Ovary (tissue), 9 donors: ENCODE data around the gene BIN2. TPM values are rescaled to one million over a fixed set of nuclear protein-coding genes. Genes with fewer than 3 reads are reported as not detected.
A peak's percentile ranks its signal among the peaks of the same experiment; 100 is the strongest.

Experiments
- DNase-seq, 5 donors: peaks; one replicate each; pipeline ENCODE4 v3.0.0-alpha.2; 2019 to 2020
- H3K27ac ChIP-seq, 2 donors: fragments of 200-600 bp; one replicate each; pipeline versions ENCODE4 v1.5.1 to v1.8.0; 2019 to 2022
- H3K27me3 ChIP-seq: fragments of 200-600 bp; one replicate; pipeline ENCODE4 v1.8.0; 2022
- H3K36me3 ChIP-seq: fragments of 200-600 bp; sonication (generic); one replicate; pipeline ENCODE4 v1.5.1; 2019
- H3K4me1 ChIP-seq: one replicate; pipeline ENCODE4 v1.8.1; 2013; ENCODE audit warnings: mild to moderate bottlenecking, moderate library complexity; ENCODE audit not compliant: insufficient read depth
- H3K4me3 ChIP-seq: fragments of 200-600 bp; sonication (generic); one replicate; pipeline ENCODE4 v1.5.1; 2017
- H3K9me3 ChIP-seq, 2 donors: fragments of 200-600 bp in 1 of 2; sonication (generic) in 1 of 2; one replicate each; pipeline versions ENCODE4 v1.5.1 to v1.8.1; 2013 to 2019; ENCODE audit warnings: mild to moderate bottlenecking in 1 of 2, moderate library complexity in 1 of 2
- EP300 ChIP-seq: sonication (generic); formaldehyde crosslinking; IDR thresholded peaks from one replicate; pipeline ENCODE4 v1.6.1; 2017; ENCODE audit warnings: antibody characterized with exemption
- POLR2A ChIP-seq: fragments of 450-650 bp; IDR thresholded peaks from one replicate; pipeline ENCODE4 v1.6.1; 2017; ENCODE audit warnings: antibody characterized with exemption, mild to moderate bottlenecking, moderate library complexity
- WGBS, 3 donors: extraction: QIAGEN DNeasy Blood & Tissue Kit in 1 of 3; methylation state at CpG; one replicate each; pipeline versions ENCODE4 v1.1.5 to v1.1.7; 2013 to 2017; 5-methylcytosine and 5-hydroxymethylcytosine counted together
- intact Hi-C, 4 donors: fragments of 100-400 bp; cut with DNase I; formaldehyde crosslinking; loops; one replicate each; pipeline versions ENCODE4 v1.11.0 to v1.15.1; 2022 to 2023
- polyA plus RNA-seq, 2 donors: library from polyadenylated mRNA; stranded (reverse); fragments of 200-250 nt in 1 of 2; fragments of 350-450 nt in 1 of 2; fragmentation: Illumina TruSeq in 1 of 2; extraction: RNeasy Lipid Tissue Mini Kit (QIAGEN cat#74804) in 1 of 2; gene quantifications; one replicate each; pipeline ENCODE4 v1.2.3, GENCODE V29; 2013 to 2014
- total RNA-seq, 7 donors: library from RNA; depleted of rRNA in 2 of 7; stranded (reverse); fragments of >200 nt in 2 of 7; fragmentation: NEBNext Ultra II Directional in 3 of 7; extraction: Animal tissue kit (Norgen Biotek cat#: 25700) in 3 of 7; gene quantifications; one replicate each; pipeline versions ENCODE4 v1.1.0 to v1.2.4, GENCODE V29; 2016 to 2023
- TF ChIP-seq, protein P1 (sequence below), 3 donors: fragments of 450-650 bp in 2 of 3; fragments of 200-600 bp in 1 of 3; IDR thresholded peaks; one replicate each; pipeline versions ENCODE4 v1.5.1 to v1.8.0; 2016 to 2022; ENCODE audit warnings: antibody characterized with exemption in 3 of 3, mild to moderate bottlenecking in 1 of 3
- donor health status: DM: no; HTN: no; CAD: no; lungs with moderate emphysema.
- donor health status: DM: no; HTN: no; CAD: no.
- donor health status: Bipolar disorder and iron deficiency.
- donor health status: DM: yes; HTN: yes; CAD: no.
- donor health status: DM: no; HTN: no; CAD: no.
- donor health status: DM: yes; HTN: yes; CAD: no.

Gene BIN2
- total and polyA plus RNA-seq, 9 donors: 1.1 to 7.6 (median 1.5) TPM

DNA sequence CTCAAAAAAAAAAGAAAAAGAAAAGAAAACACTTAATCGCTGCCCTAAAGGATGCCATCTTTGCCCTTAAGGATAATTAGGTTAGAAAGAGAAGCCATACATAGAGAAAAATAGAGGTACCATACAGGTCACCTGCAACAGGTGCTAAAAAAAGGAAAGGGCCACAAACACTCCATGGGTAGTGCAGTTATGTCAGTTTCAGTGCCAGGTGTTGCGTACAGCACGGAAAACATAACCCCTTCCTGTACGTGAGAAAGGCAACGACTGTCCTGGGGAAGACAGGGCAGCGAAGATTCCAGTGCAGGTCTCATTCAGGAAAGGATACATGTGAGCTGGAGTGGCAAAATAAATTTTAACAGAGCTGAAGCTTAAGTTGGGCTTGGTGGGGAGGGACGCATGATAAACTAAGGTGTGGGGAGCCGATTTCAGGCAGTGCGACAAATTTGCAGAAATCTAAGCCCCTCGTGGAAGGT is 85.9 kb downstream of the BIN2 start:
- Histone ChIP-seq H3K27ac (no peak overlapping the region), H3K27me3 (no peaks in the 10 kb centered on the region), H3K4me1 (peaks cover 4% of the 10 kb centered on the region), H3K4me3 (peak overlapping the region; percentile 88), H3K9me3 (no peaks in the 10 kb centered on the region), H3K36me3 (no peaks in the 10 kb centered on the region)
- DNase-seq: peak in 1 of 5 donors; percentile 28
- TF ChIP-seq EP300 (no peak), POLR2A (no peak)
- TF ChIP-seq, protein P1, sequence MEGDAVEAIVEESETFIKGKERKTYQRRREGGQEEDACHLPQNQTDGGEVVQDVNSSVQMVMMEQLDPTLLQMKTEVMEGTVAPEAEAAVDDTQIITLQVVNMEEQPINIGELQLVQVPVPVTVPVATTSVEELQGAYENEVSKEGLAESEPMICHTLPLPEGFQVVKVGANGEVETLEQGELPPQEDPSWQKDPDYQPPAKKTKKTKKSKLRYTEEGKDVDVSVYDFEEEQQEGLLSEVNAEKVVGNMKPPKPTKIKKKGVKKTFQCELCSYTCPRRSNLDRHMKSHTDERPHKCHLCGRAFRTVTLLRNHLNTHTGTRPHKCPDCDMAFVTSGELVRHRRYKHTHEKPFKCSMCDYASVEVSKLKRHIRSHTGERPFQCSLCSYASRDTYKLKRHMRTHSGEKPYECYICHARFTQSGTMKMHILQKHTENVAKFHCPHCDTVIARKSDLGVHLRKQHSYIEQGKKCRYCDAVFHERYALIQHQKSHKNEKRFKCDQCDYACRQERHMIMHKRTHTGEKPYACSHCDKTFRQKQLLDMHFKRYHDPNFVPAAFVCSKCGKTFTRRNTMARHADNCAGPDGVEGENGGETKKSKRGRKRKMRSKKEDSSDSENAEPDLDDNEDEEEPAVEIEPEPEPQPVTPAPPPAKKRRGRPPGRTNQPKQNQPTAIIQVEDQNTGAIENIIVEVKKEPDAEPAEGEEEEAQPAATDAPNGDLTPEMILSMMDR (IDR thresholded peaks at IDR 0.05): no peak
- WGBS, 3 donors: 5 to 7% (median 6%) methylated on average over 10 of the region's 10 CpGs
- intact Hi-C loops: loop anchor here in 1 of 4 donors (5.0 kb wide), 1 partner anchor 66 kb away; the partner anchor contains the start of gene TFCP2

- Histone ChIP-seq H3K36me3 (no peaks in the 10 kb centered on the region), H3K9me3 (no peaks in the 10 kb centered on the region), H3K4me1 (peaks cover 1% of the 10 kb centered on the region), H3K27me3 (no peaks in the 10 kb centered on the region), H3K4me3 (no peak overlapping the region), H3K27ac (no peak overlapping the region)
- DNase-seq: no peak
- 37 to 61% (median 44%) methylated on average over 5 of the region's 5 CpGs for WGBS, 3 donors
- intact Hi-C loops: no loop called here
- no peak for TF ChIP-seq POLR2A
- TF ChIP-seq, protein P1 (IDR thresholded peaks at IDR 0.05): no peak
- no peak for TF ChIP-seq EP300
Observed at GRCh38 chr12:51234530-51234929, 89.4 kb downstream of the BIN2 start.

DNA sequence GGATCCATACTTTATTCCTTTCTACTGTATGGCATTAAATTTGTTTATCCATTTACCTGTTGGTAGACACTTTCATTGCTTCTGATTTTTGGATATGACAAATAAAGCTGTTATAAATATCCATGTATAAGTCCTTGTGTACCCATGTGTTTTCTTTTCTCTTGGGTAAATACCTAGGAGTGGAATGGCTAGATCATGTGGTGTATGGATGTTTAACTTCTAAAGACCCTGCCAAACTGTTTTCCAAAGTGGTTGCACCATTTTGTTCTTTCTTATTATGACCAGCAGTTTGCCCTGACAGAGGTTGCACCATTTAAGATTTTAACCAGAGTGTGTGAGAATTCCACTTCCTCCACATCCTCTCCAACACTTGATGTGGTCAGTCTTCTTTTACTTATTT is 91.3 kb downstream of the BIN2 start:
- H3K4me3 ChIP-seq: no peak overlapping the region
- H3K9me3 ChIP-seq: no peaks in the 10 kb centered on the region
- no peaks in the 10 kb centered on the region for H3K4me1 ChIP-seq
- DNase-seq: no peak
- TF ChIP-seq POLR2A: no peak
- TF ChIP-seq, protein P1 (IDR thresholded peaks at IDR 0.05): no peak
- no peak for TF ChIP-seq EP300
- no peaks in the 10 kb centered on the region for H3K36me3 ChIP-seq
- intact Hi-C loops: no loop called here
- H3K27me3 ChIP-seq: no peaks in the 10 kb centered on the region
- H3K27ac ChIP-seq: no peak overlapping the region

Other genes with a start within 250 kb of the BIN2 start
- gene CSRNP2, start 240.6 kb downstream of the BIN2 start, total RNA-seq: 10 to 100 TPM; 18.3 to 32.2 (median 28.7) TPM
- gene CSRNP2, start 240.6 kb downstream of the BIN2 start, polyA plus RNA-seq: 10 to 100 TPM; 16.1 to 22.7 TPM
- 10 to 100 TPM; 10.5 to 32.0 (median 22.7) TPM for gene TFCP2, start 151.0 kb downstream of the BIN2 start, total RNA-seq
- gene TFCP2, start 151.0 kb downstream of the BIN2 start, polyA plus RNA-seq: 10 to 100 TPM; 14.9 to 27.7 TPM
- 10 to 100 TPM; 15.3 to 48.8 (median 30.2) TPM for gene POU6F1, start 106.1 kb downstream of the BIN2 start, total RNA-seq
- gene POU6F1, start 106.1 kb downstream of the BIN2 start, polyA plus RNA-seq: 10 to 100 TPM; 11.8 to 17.5 TPM
- gene DAZAP2, start 85.3 kb downstream of the BIN2 start, total RNA-seq: 100 to 1,000 TPM; 123 to 254 (median 140) TPM
- 100 to 1,000 TPM; 277 to 323 TPM for gene DAZAP2, start 85.3 kb downstream of the BIN2 start, polyA plus RNA-seq
- 10 to 100 TPM in 3 of 7 donors, 1 to 10 TPM in 4; 5.2 to 17.6 (median 9.4) TPM for gene SMAGP, start 53.8 kb downstream of the BIN2 start, total RNA-seq
- gene SMAGP, start 53.8 kb downstream of the BIN2 start, polyA plus RNA-seq: 10 to 100 TPM in 1 of 2 donors, 1 to 10 TPM in 1; 7.2 to 36.5 TPM
- not detected for gene CELA1, start 22.5 kb upstream of the BIN2 start, total RNA-seq
- not detected for gene CELA1, start 22.5 kb upstream of the BIN2 start, polyA plus RNA-seq
- gene GALNT6, start 67.2 kb upstream of the BIN2 start, total RNA-seq: 10 to 100 TPM in 2 of 7 donors, 1 to 10 TPM in 4, under 1 TPM in 1; 0.56 to 14.5 (median 4.0) TPM
- gene GALNT6, start 67.2 kb upstream of the BIN2 start, polyA plus RNA-seq: 1 to 10 TPM in 1 of 2 donors, under 1 TPM in 1; 0.51 to 2.7 TPM
- 10 to 100 TPM in 4 of 7 donors, 1 to 10 TPM in 3; 4.7 to 18.5 (median 10.6) TPM for gene SLC4A8, start 100.7 kb upstream of the BIN2 start, total RNA-seq
- gene SLC4A8, start 100.7 kb upstream of the BIN2 start, polyA plus RNA-seq: 1 to 10 TPM; 1.5 to 4.7 TPM